CD4-positive, alpha-beta T cell treated with Interleukin-17A for 1 hour (primary cell): ENCODE results near the gene LRBA.
"Not testable (repeated sequence)": the region's sequence is repeated elsewhere in the genome, so short reads cannot be mapped to it uniquely, and the experiment has no call there.

Experiments used
- DNase-seq: peaks from one replicate; pipeline ENCODE4 v3.0.0-alpha.2; 2020

LRBA gene

DNA sequence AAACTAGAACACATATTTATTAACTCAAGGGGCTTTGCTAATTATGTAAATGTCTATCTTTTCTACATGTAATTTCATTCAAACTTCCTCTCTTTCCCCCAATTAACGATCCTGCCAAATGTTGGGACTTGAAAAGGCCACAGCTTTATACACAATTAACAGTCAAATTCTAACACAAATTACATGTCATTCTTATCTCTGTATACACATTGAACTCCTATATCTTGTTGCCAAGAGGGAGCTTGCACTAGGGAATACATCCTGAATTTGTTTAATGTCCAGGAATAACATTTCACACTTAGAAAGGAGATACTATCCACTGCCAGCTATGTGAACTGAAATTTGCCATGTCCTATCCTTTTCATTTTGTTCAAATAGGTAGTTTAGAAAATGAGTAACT lies 472.0 kb downstream of the LRBA start:
- DNase-seq = no peak

DNA sequence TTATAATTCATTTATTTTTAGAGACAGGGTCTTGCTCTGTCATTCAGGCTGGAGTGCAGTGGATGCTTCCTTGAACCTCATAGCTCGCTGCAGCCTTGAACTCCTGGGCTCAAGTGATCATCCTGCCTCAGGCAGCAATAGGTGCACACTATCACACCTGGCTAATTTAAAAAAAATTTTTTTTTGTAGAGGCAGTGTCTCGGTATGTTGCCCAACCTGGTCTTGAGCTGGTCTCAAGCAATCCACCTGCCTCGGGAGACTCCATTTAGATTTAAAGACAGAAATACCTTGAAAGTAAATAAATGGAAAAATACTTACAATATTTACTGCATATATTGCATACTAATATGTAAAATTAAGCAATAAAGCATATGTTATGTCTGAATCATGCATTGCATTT lies 473.4 kb downstream of the LRBA start:
- no peak for DNase-seq

DNA sequence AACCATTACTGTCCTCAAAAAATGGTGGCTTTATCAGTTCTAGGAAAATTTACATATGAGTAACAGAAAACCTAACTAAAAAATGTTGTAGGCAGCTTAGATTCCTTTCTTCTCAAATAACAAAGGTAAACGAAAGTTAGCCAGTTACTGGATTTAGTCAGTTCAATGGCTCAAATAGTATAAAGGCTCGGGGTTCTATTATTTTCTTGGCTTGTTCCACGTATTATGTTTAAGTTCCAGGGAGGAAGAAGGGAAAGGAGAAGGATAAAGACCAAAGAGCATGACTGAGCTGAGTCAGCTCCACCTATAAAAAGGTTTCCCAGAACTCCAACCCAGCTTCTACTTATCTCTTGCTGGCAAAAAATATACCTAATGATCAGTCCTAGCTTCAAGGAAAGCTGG lies 474.1 kb downstream of the LRBA start:
- no peak for DNase-seq

DNA sequence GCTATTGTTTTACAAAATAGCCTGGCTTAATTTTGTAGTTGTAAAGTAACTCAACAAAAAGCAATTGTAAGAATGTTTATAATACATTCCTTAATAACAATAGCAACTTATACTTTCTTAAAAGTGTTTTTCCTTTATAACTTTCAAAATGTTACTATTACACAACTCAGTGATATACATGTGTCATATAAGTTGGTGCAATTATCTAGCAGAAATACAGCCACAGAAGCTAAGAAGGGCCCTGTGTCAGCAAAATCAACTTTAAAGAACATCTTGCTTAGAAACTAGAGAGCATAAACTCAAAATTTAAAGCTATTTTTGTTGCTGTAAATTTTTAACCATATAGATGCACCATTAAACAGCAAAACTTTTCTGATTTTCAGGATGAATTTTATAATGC lies 474.5 kb downstream of the LRBA start:
- no peak for DNase-seq

DNA sequence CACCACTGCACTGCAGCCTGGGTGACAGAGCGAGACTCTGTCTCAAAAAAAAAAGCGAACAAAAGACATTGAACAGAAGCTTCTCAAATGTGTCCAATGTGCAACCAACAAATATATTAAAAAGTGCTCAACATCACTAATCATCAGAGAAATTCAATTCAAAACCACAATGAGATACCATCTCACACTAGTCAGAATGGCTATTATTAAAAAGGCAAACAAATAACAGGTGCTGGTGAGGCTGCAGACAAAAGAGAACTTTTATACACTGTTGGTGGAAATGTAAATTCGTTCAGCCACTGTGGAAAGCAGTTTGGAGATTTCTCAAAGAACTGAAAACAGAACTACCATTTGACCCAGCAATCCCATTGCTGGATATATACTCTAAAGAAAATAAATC lies 477.2 kb downstream of the LRBA start:
- not testable (repeated sequence) for DNase-seq

DNA sequence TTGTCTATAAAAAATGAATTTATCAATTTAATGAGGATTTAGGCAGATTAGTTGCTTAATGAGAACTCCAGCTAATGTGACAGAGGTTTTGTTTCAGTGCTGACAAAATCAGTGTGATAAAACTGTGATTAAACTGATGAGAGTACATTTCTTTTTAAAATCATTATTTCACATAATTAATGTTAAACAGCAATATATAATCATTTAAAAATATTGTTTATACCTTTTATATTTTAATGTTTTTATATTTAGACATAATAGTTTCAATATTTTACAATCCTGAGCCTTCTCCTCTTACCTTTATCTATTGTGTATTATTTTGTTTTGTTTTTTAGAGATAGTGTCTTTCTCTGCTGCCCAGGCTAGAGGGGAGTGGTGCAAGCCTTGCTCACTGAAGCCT lies 480.3 kb downstream of the LRBA start:
- no peak for DNase-seq

DNA sequence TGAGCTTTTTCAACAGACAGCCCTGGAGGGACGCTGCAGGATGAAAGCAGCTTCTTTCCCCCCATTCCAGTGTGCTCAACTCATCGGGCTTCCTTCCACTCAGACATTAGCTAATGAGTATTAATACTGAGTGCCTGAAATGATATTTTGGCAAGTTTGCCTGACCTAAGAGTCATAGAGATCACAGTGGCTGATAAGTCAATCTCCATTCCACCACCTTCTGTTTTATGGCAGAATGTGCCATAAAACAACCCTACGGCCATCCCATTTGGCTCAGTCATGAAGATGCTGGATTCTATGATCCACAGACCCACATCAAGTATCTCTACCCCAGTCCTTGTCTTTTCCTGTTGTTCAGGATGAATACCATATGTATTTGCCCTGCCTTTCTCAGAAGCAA lies 481.4 kb downstream of the LRBA start:
- no peak for DNase-seq

DNA sequence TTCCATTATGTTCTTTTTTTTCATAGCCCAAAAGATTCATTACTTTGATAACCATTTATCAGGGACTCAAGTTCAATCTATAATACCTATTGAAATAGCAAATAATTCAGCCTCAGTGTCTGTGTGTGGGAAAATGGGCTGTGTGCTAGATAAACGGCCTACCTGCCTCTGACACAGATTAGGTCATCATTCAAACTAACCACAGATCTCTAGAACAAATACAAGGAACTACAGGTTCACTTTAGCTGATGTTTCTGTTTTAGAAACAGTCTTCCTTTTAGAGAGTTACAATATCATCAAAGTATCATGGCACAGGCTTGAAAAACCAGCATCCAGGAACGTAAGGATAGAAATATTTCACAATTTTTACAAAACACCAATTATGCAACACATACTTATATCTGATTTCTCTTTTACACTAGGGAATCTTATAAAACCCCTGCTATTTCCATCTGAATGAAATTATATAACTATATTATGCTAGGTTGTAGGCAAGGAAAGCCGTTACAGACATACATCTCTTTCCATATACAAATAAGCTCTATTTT lies 489.7 kb downstream of the LRBA start:
- DNase-seq = no peak

DNA sequence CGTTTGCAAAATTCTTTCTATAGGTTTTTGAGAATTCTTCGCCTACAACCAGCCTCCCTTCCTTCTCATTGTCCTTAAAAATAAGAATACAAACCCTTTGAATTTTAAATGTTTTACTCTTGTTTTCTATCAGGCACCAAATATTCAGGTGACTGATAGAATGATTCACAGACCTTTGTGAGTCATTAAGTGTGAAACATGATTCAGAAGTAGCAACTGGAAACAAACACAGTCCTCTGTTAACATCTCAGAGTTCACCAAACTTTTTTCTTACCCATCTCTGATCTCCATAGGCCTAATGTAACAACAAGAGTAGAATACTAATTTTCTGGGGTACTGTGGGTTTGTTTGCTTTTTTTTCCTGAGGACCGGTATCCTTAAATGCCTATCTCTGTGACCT lies 496.5 kb downstream of the LRBA start:
- DNase-seq = no peak

DNA sequence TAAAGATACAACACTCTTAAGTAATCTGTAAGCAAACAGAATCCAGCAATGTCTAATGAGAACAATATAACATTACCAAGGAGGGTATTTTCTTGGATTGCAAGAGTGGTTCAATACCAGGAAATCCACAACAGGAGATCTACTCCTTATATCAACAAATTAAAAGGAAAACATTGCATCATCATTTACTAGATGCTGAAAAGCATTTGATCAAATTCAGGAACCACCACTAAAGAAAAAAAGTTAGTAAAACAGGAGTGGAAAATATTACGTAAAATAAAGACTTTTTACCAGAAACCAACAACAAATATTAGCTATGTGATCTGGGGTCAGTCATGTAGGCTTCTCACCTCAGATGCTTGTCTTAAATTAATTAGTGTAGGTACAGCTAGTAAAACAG lies 499.9 kb downstream of the LRBA start:
- no peak for DNase-seq

DNA sequence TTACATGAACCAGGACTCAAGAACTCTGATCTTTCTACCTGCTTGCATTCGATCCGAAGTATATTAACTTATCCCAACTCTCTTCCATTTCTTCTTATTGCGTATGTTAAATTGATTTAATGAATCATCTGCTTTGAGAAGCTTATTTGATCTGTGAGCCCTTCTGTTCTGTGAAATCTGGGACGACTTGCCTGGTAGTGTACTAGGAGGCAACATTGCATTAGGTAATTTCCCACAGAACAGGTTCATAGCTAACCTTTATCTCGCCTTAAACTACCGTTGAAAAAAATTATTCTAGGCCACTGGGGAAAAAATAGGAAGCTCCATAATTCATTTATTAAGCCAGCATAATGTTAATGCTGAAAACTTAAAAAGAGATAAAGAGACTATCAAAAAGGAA lies 500.4 kb downstream of the LRBA start:
- no peak for DNase-seq

DNA sequence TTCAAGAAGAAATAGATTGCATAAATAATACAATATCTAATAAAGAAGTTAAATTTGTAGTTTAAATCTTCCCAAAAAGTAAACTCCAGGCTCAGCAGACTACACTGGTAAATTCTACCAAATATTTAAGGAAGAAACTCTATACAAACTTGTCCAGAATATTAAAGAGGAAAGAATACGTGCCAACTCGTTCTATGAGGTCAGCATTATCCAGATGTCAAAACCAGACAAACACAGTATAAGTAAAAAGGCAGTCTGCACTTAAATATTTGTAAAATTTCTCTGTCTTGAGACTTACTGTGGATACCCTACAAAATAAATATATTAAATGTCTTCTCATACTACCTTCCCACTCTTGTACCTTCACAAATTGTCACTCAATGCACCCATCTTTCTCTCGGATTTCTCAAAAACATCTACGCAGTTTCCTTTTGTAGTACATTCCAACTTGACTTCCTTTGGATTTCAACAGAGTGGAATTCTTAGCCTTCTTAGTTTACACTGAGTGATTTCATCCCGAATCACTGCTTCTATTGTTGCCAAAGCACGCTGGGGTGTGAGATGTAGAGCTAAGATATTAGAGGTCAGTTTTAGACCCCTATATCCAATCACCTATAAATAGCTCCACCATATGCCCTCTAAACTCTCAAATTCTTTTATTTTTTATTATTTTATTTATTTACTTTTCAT lies 504.8 kb downstream of the LRBA start:
- no peak for DNase-seq

DNA sequence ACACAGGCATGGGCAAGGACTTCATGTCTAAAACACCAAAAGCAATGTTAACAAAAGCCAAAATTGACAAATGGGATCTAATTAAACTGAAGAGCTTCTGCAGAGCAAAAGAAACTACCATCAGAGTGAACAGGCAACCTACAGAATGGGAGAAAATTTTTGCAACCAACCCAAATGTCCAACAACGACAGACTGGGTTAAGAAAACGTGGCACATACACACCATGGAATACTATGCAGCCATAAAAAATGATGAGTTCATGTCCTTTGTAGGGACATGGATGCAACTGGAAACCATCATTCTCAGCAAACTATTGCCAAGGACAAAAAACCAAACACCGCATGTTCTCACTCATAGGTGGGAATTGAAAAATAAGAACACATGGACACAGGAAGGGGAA lies 507.4 kb downstream of the LRBA start:
- DNase-seq = not testable (repeated sequence)

DNA sequence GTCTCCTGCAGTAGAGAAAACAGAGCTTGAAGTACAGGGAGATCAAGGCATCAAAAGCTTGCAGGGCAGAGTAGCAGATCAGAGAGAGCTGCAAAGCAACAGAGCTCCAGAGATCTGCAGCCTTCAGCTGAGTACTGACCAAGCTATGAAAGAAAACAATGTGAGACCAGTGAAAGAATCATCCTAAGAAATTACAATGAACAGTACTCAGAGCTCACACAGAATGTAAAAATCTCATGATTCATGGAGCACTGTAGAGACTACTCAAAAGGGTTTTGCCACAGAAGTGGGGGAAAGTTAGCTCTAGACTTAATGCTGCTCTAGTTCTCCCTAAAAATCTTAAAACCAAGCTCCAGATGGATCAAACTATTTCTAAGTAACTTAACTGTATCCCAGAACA lies 513.1 kb downstream of the LRBA start:
- DNase-seq = no peak

DNA sequence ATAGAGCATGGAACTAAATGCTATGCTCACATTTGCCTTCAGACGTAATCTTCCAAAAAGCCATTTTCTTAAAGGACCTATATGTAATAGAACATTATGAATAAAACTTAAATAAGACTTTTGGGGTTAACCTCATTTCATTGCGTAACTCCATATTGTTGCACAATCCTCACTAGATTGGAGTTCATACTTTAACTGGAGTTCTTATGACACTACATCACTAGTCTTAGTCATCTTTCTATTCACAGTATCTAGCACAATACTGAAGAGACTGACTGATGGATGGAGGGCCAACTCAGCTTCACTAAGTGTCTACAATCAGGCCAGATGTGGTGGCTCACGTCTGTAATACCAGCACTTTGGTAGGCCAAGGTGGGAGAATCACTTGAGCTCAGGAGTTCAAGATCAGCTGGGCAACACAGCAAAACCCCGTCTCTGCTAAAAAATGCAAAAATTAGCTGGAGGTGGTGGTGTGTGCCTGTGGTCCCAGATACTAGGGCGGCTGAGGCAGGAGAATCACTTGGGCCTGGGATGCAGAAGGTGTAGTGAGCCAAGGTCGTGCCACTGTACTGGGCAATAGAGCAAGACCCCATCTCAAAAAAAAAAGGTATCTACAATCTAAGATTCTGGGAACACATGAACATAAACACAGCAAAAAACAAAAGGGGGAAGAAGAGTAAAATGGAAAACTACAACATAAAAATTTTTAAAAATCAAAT lies 513.9 kb downstream of the LRBA start:
- no peak for DNase-seq

DNA sequence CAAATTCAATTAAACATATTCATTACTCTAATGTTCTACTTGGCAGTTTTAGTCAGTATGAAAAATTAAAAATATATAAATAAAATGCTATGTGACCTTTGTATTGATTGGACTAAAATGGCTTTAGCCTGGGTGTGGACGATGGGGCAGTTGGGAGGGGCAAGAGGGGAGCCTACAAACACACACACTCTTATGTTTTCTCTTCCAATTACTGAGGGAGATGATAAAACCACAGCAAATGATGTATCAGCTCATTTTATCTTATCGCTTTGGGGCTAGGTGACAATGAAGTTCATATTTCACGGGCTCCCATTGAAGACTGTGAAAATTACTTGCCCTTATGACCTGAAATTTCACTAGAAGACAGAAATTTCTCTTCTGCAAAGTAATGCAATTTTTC lies 517.5 kb downstream of the LRBA start:
- DNase-seq = no peak

DNA sequence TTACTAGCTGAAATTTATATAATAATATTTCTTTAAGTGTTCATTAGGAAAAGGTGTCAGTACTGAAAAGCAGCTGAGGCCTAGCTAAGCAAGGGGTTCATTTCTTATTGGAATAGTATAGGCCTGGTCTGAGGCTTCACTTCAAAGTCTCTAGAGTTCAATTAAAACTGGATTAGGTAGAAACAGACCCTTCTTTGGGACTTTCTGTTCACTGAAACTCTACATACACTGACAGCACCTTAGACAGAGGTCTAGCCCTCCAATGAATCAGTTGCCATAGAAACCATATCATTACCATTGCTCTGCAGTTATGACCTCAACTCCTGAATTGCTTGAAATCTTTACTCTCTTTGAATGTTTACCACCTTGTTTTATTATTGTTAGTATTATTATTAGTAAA lies 519.5 kb downstream of the LRBA start:
- DNase-seq = no peak

DNA sequence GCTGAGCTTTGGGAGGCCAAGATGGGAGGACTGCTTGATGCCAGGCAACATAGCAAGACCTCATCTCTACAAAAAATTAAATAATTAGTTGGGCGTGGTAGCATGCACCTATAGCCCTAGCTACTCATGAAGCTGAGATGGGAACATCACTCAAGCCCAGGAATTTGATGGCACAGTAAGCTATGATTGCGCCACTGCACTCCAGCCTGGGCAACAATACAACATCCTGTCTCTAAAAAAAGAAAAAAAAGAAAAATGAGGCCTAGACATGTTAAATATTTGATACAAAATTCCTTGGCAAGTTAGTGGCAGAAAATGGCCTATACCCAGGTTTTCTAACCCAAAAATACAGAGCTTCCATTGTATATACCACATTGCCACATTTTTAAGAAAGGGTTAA lies 521.2 kb downstream of the LRBA start:
- no peak for DNase-seq

DNA sequence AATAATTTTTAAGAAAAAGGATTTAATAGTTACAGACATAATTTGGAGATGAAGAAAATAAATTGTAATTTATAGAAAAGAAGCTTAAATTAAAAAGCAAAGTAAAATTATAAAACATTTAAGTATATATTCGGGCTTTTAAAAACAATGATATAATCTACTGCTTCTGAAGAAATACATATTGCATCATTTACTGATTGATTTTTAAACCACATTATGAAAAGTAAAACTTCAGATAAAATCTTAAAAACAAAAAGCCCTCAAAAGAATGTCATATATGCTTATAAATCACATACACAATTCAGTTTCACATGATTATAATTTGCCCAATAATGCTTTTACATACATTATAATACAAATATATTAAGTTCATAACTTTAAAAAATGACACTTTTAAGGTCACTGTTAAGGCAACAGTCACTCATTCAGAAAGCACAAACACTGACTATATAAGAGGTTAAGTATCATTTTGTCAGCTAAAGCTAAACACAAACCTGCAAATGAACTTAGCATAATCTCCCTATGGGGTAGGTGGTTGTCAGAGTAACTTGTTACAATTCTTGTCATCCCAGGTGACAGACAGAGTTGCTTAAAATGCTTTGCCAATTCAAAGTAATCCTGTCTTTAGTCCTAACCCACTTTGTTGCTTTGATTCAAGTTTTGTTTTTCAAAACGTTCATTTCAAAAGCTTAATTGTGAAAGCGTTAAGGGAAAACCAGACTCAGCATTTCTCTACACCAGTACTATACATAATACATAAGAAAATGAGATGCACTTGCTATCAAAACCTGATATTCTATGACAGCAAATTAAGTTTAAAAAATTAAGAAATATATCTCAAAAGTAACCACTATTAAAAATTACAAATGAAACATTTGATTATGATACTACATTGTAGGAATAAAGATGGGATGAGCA lies 523.7 kb downstream of the LRBA start:
- no peak for DNase-seq

DNA sequence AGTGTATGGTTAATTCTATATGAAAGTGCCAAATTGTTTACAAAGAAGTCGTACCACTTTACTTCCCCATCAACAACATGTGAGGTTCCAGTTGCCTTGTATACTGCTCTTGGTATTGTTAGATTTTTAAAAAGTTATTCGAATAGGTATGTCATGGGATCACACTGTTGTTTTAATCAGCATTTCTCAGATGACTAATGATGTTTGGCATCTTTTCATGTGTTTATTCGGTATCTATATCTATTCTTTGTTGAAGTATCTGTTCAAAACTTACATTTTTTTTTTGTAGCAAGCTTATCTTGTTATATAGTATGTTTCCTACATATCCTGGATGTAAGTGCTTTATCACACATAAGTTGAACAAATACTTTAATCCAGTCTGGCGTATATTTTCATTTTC lies 532.5 kb downstream of the LRBA start:
- DNase-seq = no peak

DNA sequence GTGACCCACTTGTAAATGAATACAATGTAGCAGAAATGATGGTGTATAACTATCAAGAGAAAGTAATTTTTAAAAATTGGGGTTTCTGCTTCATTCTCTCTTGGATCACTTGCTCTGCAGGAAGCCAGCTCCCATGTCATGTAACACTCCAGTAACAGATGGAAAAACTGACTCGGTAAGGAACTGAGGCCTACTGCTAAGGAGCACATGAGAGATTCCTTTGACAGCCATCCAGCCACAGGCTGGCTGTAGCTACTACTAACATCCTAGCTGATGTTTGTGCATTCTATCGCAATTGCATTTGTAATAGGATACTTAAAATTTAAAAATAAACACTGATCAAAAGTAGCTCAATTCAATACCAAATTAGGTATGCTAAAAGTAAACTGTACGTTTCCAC lies 535.4 kb downstream of the LRBA start:
- no peak for DNase-seq

DNA sequence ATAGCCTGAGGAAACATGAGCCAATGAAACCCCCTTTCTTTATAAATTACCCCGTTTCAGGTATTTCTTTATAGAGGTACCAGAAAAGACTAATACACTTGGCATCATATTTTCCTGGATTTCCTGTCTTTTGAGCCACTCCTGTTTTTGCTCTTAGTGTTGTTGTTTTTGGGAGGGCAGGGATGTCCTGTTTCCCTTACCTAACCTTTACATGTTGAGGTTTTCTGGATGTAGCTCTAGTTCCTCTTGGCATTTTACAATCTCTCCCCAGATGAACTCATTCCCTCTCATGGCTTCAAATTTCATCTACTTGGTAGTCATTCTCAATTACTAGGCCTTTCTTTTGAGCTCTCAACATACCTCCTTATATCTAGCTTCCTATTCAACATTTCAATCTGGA lies 537.2 kb downstream of the LRBA start:
- no peak for DNase-seq

DNA sequence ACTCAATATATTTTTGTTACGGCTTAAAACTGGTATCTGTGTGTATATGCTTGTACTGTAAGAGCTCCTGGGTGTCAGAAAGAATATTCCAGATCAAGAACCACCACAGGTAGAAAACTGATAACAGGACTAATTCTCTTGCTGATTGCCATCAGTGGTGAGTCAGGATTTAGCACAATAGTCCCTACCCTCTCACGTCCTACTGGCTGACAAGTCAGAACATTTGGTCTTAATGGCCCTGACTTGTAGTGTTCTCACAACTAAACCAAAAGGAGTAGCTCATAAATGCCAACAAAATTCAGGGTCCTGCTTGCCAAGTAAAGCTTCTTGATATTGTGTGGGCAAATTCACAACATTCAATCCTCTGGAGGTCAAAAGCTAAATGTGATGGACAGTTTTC lies 538.3 kb downstream of the LRBA start:
- no peak for DNase-seq

DNA sequence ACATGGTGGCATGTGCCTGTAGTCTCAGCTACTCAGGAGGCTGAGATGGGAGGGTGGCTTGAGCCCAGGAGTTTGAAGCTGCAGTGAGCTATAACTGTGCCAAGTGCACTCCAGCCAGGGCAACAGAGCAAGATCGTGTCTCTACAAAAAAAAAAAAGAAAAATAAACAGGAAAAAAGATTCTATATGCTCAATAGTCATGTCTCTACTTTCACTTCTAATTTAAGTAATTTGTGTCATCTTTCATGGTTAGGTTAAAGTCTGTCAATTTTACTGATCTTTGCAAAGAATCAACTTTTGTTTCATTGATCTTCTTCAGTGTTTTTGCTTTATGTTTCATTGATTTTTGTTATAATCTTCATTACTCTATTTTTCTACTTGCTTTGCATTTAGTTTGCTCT lies 539.3 kb downstream of the LRBA start:
- DNase-seq = no peak
